H9 (cell line): ENCODE measurements around the gene COG3. TPM values are rescaled to one million over a fixed set of nuclear protein-coding genes. Genes with fewer than 3 reads are reported as not detected.

ENCODE experiments used
- DNase-seq: peaks from one replicate; pipeline ENCODE4 v3.0.0-alpha.2; 2017
- H2AFZ ChIP-seq: one replicate; pipeline ENCODE4 v1.6.1; 2013; ENCODE audit warnings: mild to moderate bottlenecking, low read length, control low read depth, moderate library complexity
- H2AK5ac ChIP-seq: 2 replicates; pipeline ENCODE4 v1.6.1; 2013; ENCODE audit warnings: low read length, control low read depth, mixed read lengths; ENCODE audit not compliant: insufficient read length
- H2BK120ac ChIP-seq: one replicate; pipeline ENCODE4 v1.6.1; 2013; ENCODE audit warnings: low read depth, mild to moderate bottlenecking, low read length, control low read depth, inconsistent platforms; ENCODE audit not compliant: poor library complexity, severe bottlenecking
- H2BK12ac ChIP-seq: 2 replicates; pipeline ENCODE4 v1.6.1; 2013; ENCODE audit warnings: low read length, control low read depth, mixed read lengths, low read depth; ENCODE audit not compliant: insufficient read length
- H2BK15ac ChIP-seq: 2 replicates; pipeline ENCODE4 v1.6.1; 2013; ENCODE audit warnings: low read depth, low read length, control low read depth
- H2BK20ac ChIP-seq: one replicate; pipeline ENCODE4 v1.6.1; 2013; ENCODE audit warnings: low read depth, mild to moderate bottlenecking, low read length, control low read depth, inconsistent platforms; ENCODE audit not compliant: poor library complexity, severe bottlenecking
- H2BK5ac ChIP-seq: 2 replicates; pipeline ENCODE4 v1.6.1; 2013; ENCODE audit warnings: low read length, control low read depth, mixed read lengths; ENCODE audit not compliant: insufficient read length
- H3K14ac ChIP-seq: 2 replicates; pipeline ENCODE4 v1.6.1; 2013; ENCODE audit warnings: low read length, control low read depth; ENCODE audit not compliant: insufficient read depth
- H3K18ac ChIP-seq: 2 replicates; pipeline ENCODE4 v1.6.1; 2013; ENCODE audit warnings: low read depth, mild to moderate bottlenecking, mixed read lengths, low read length, control low read depth; ENCODE audit not compliant: insufficient read length
- H3K23ac ChIP-seq: 2 replicates; pipeline ENCODE4 v1.6.1; 2013; ENCODE audit warnings: low read length, control low read depth, mixed read lengths, low read depth; ENCODE audit not compliant: insufficient read length
- H3K23me2 ChIP-seq: 2 replicates; pipeline ENCODE4 v1.6.1; 2013; ENCODE audit warnings: low read depth, mild to moderate bottlenecking, mixed read lengths, low read length, control low read depth; ENCODE audit not compliant: insufficient read length, poor library complexity, severe bottlenecking
- H3K27ac ChIP-seq: 2 replicates; pipeline ENCODE4 v1.5.1; 2013; ENCODE audit warnings: low read length, control low read depth, mixed read lengths, low read depth; ENCODE audit not compliant: insufficient read length
- H3K27me3 ChIP-seq: 2 replicates; pipeline ENCODE4 v1.6.1; 2013; ENCODE audit warnings: low read length, control low read depth, inconsistent platforms; ENCODE audit not compliant: insufficient read depth
- H3K4ac ChIP-seq: 2 replicates; pipeline ENCODE4 v1.6.1; 2013; ENCODE audit warnings: low read depth, mild to moderate bottlenecking, control low read depth, inconsistent platforms, low read length, moderate library complexity
- H3K4me1 ChIP-seq: 2 replicates; pipeline ENCODE4 v1.6.1; 2013; ENCODE audit warnings: low read length, control low read depth, inconsistent platforms; ENCODE audit not compliant: insufficient read depth
- H3K4me2 ChIP-seq: 2 replicates; pipeline ENCODE4 v1.6.1; 2013; ENCODE audit warnings: low read length, control low read depth, mixed read lengths; ENCODE audit not compliant: insufficient read length, insufficient read depth
- H3K56ac ChIP-seq: 2 replicates; pipeline ENCODE4 v1.6.1; 2013; ENCODE audit warnings: low read depth, mild to moderate bottlenecking, mixed read lengths, low read length, control low read depth; ENCODE audit not compliant: insufficient read length
- H3K79me1 ChIP-seq: 2 replicates; pipeline ENCODE4 v1.6.1; 2013; ENCODE audit warnings: low read depth, mild to moderate bottlenecking, moderate library complexity, low read length, control low read depth, inconsistent platforms; ENCODE audit not compliant: insufficient read depth, poor library complexity, severe bottlenecking
- H3K79me2 ChIP-seq: 2 replicates; pipeline ENCODE4 v1.6.1; 2013; ENCODE audit warnings: low read length, control low read depth, inconsistent platforms; ENCODE audit not compliant: insufficient read depth
- H3K9ac ChIP-seq: 2 replicates; pipeline ENCODE4 v1.6.1; 2013; ENCODE audit warnings: low read length, control low read depth, mixed read lengths; ENCODE audit not compliant: insufficient read length; ENCODE audit errors: extremely low read depth
- H3K9me3 ChIP-seq: one replicate; pipeline ENCODE4 v1.6.1; 2013; ENCODE audit warnings: low read depth, low read length, inconsistent platforms; ENCODE audit not compliant: control insufficient read depth
- H3T11ph ChIP-seq: one replicate; pipeline ENCODE4 v1.6.1; 2013; ENCODE audit warnings: mild to moderate bottlenecking, low read length, control low read depth, inconsistent platforms
- H4K20me1 ChIP-seq: one replicate; pipeline ENCODE4 v1.6.1; 2013; ENCODE audit not compliant: control insufficient read depth, insufficient read length, insufficient read depth
- H4K5ac ChIP-seq: 2 replicates; pipeline ENCODE4 v1.6.1; 2013; ENCODE audit warnings: low read depth, mild to moderate bottlenecking, mixed read lengths, low read length, control low read depth; ENCODE audit not compliant: insufficient read length
- H4K8ac ChIP-seq: replicated peaks from 2 replicates; pipeline ENCODE4 v1.6.1; 2013; ENCODE audit warnings: low read length, control low read depth, mixed read lengths, low read depth; ENCODE audit not compliant: insufficient read length
- H4K91ac ChIP-seq: 2 replicates; pipeline ENCODE4 v1.6.1; 2013; ENCODE audit warnings: low read depth, mild to moderate bottlenecking, moderate library complexity, mixed read lengths, low read length, control low read depth; ENCODE audit not compliant: insufficient read length
- H3K27ac Mint-ChIP-seq, 3 experiments: 2 replicates in 2 of 3; 3 replicates in 1 of 3; pipeline ENCODE4 v1.8.0; 2020 to 2021; ENCODE audit warnings: mixed read lengths in 3 of 3, mild to moderate bottlenecking in 1 of 3, moderate library complexity in 1 of 3
- H3K27me3 Mint-ChIP-seq: 2 replicates; pipeline ENCODE4 v1.8.0; 2021; ENCODE audit warnings: low read depth, mild to moderate bottlenecking, moderate library complexity, mixed read lengths
- H3K36me3 Mint-ChIP-seq, 3 experiments: 2 replicates in 2 of 3; 3 replicates in 1 of 3; pipeline ENCODE4 v1.8.0; 2020 to 2021; ENCODE audit warnings: low read depth in 3 of 3, mixed read lengths in 3 of 3; ENCODE audit not compliant: insufficient read depth in 1 of 3
- H3K4me1 Mint-ChIP-seq, 2 experiments: 2 replicates each; pipeline ENCODE4 v1.8.0; 2020; ENCODE audit warnings: mixed read lengths in 2 of 2
- H3K4me3 Mint-ChIP-seq, 2 experiments: 2 replicates in 1 of 2; 3 replicates in 1 of 2; pipeline ENCODE4 v1.8.0; 2020 to 2021; ENCODE audit warnings: mild to moderate bottlenecking in 2 of 2, mixed read lengths in 2 of 2, moderate library complexity in 1 of 2
- H3K9me3 Mint-ChIP-seq, 2 experiments: 2 replicates in 1 of 2; 3 replicates in 1 of 2; pipeline ENCODE4 v1.8.0; 2020; ENCODE audit warnings: mild to moderate bottlenecking in 2 of 2, mixed read lengths in 2 of 2, moderate library complexity in 1 of 2
- CTCF ChIP-seq: fragments of 200-600 bp; sonication (generic); conservative IDR thresholded peaks from 3 replicates; pipeline ENCODE4 v1.8.0; 2021; ENCODE audit warnings: antibody characterized with exemption, mild to moderate bottlenecking
- WGBS: extraction: QIAGEN DNeasy Blood & Tissue Kit; methylation state at CpG from one replicate; pipeline ENCODE4 v1.1.7; 2013; ENCODE audit warnings: missing lambda C conversion rate, low lambda C conversion rate, mixed read lengths; ENCODE audit not compliant: insufficient read length; ENCODE audit errors: extremely low coverage; 5-methylcytosine and 5-hydroxymethylcytosine counted together
- total RNA-seq: library from RNA; stranded (reverse); gene quantifications from 2 replicates; pipeline ENCODE4 v1.2.1, GENCODE V29; 2021

The COG3 gene
- total RNA-seq, 1 experiment from 2014 or later = 16.5 TPM

GRCh38 chr13:45500492-45501174 is 35.9 kb downstream of the COG3 start:
- Histone ChIP-seq H3K4me2 (no peak overlapping the region), H2BK120ac (no peak overlapping the region), H3K14ac (no peak overlapping the region), H2BK5ac (no peak overlapping the region), H4K20me1 (no peaks in the 10 kb centered on the region), H2BK20ac (no peak overlapping the region), H3K27ac (no peak overlapping the region), H3K4ac (no peak overlapping the region), H2BK12ac (no peak overlapping the region), H3K23ac (no peak overlapping the region), H4K91ac (no peak overlapping the region), H2AFZ (no peak overlapping the region), H3K23me2 (no peaks in the 10 kb centered on the region), H2BK15ac (no peak overlapping the region), H3K79me2 (no peaks in the 10 kb centered on the region), H2AK5ac (no peak overlapping the region), H3K27me3 (no peaks in the 10 kb centered on the region), H3K4me1 (no peaks in the 10 kb centered on the region), H3K18ac (no peak overlapping the region), H3T11ph (no peak overlapping the region), H3K56ac (no peak overlapping the region), H4K8ac (no peak overlapping the region), H4K5ac (no peak overlapping the region), H3K9ac (no peak overlapping the region), H3K79me1 (no peaks in the 10 kb centered on the region), H3K9me3 (no peaks in the 10 kb centered on the region)
- Mint-ChIP-seq H3K27me3 (no peaks in the 10 kb centered on the region), H3K27ac (no peak overlapping the region), H3K4me3 (no peak overlapping the region), H3K4me1 (no peaks in the 10 kb centered on the region), H3K36me3 (peaks cover 38 to 60% (median 45%) of the 10 kb centered on the region in 3 experiments), H3K9me3 (no peaks in the 10 kb centered on the region; a peak in 1 of 5 replicates)
- TF ChIP-seq CTCF = no peak
- no CpG with 5 or more reads among the region's 4 CpGs for WGBS
- DNase-seq = no peak
